CD14-positive monocyte (primary cell): Measurements from ENCODE around the gene MYORG. TPM values are rescaled to one million over a fixed set of nuclear protein-coding genes. Genes with fewer than 3 reads are reported as not detected.

Experiments
- DNase-seq, 3 donors: peaks; one replicate each; pipeline ENCODE4 v3.0.0-alpha.2; 2011 to 2022
- H2AFZ ChIP-seq: 2 replicates; pipeline ENCODE4 v1.6.0; 2012; ENCODE audit warnings: mild to moderate bottlenecking, low read depth, low read length, inconsistent platforms; ENCODE audit not compliant: insufficient read depth, poor library complexity, severe bottlenecking
- H3K27ac ChIP-seq, 2 donors: 1 replicate in 1 of 2; 2 replicates in 1 of 2; pipeline ENCODE4 v1.5.1; 2012 to 2013; ENCODE audit warnings: low read length in 2 of 2, control low read depth in 1 of 2, inconsistent platforms in 1 of 2, low read depth in 1 of 2, mild to moderate bottlenecking in 1 of 2
- H3K27me3 ChIP-seq, 2 donors: one replicate each; pipeline versions ENCODE4 v1.6.0 to v1.6.1; 2011 to 2013; ENCODE audit warnings: low read length in 2 of 2; ENCODE audit not compliant: control insufficient read depth in 2 of 2, insufficient read depth in 2 of 2
- H3K36me3 ChIP-seq, 2 donors: replicated peaks in 1 of 2; 1 replicate in 1 of 2; 2 replicates in 1 of 2; pipeline versions ENCODE4 v1.5.1 to v1.6.1; 2012 to 2013; ENCODE audit warnings: low read length in 2 of 2, control low read depth in 1 of 2, inconsistent platforms in 1 of 2, mild to moderate bottlenecking in 1 of 2; ENCODE audit not compliant: insufficient read depth in 2 of 2, control insufficient read depth in 1 of 2
- H3K4me1 ChIP-seq, 2 donors: 1 replicate in 1 of 2; 2 replicates in 1 of 2; pipeline versions ENCODE4 v1.5.1 to v1.6.1; 2012 to 2013; ENCODE audit warnings: low read length in 2 of 2, control low read depth in 1 of 2, inconsistent platforms in 1 of 2, mild to moderate bottlenecking in 1 of 2, moderate library complexity in 1 of 2; ENCODE audit not compliant: insufficient read depth in 2 of 2, control insufficient read depth in 1 of 2
- H3K4me2 ChIP-seq: replicated peaks from 2 replicates; pipeline ENCODE3; 2012; ENCODE audit warnings: low read length, moderate library complexity, mild to moderate bottlenecking; ENCODE audit not compliant: poor library complexity, severe bottlenecking; ENCODE audit errors: extremely low read depth
- H3K4me3 ChIP-seq, 3 experiments: fragments of 200-600 bp in 1 of 3; sonication (generic) in 1 of 3; replicated peaks in 1 of 3; 1 replicate in 2 of 3; 2 replicates in 1 of 3; pipeline ENCODE4 v1.5.1; 2011 to 2013; ENCODE audit warnings: low read length in 3 of 3, mild to moderate bottlenecking in 3 of 3, control low read depth in 2 of 3, low read depth in 2 of 3, inconsistent platforms in 1 of 3, moderate library complexity in 1 of 3
- H3K79me2 ChIP-seq: 2 replicates; pipeline ENCODE4 v1.6.0; 2012; ENCODE audit warnings: mild to moderate bottlenecking, control low read depth, inconsistent platforms, low read length, moderate library complexity; ENCODE audit not compliant: insufficient read depth
- H3K9ac ChIP-seq: 2 replicates; pipeline ENCODE4 v1.6.0; 2017; ENCODE audit warnings: low read length, mild to moderate bottlenecking; ENCODE audit not compliant: insufficient read depth, poor library complexity, severe bottlenecking
- H3K9me3 ChIP-seq, 2 donors: replicated peaks in 1 of 2; 1 replicate in 1 of 2; 2 replicates in 1 of 2; pipeline versions ENCODE4 v1.5.1 to v1.6.1; 2012 to 2013; ENCODE audit warnings: low read length in 2 of 2, control low read depth in 1 of 2; ENCODE audit not compliant: control insufficient read depth in 1 of 2, insufficient read depth in 1 of 2
- H4K20me1 ChIP-seq: 2 replicates; pipeline ENCODE4 v1.6.0; 2012; ENCODE audit warnings: mild to moderate bottlenecking, low read length, control low read depth, moderate library complexity; ENCODE audit not compliant: insufficient read depth
- H3K27ac Mint-ChIP-seq, 7 donors: one replicate each; pipeline ENCODE4 v1.8.0; 2020; ENCODE audit warnings: mild to moderate bottlenecking in 7 of 7, mixed read lengths in 7 of 7, moderate library complexity in 6 of 7, inconsistent platforms in 2 of 7
- H3K27me3 Mint-ChIP-seq, 3 donors: one replicate each; pipeline ENCODE4 v1.8.0; 2021 to 2022; ENCODE audit warnings: low read depth in 3 of 3, mild to moderate bottlenecking in 3 of 3, mixed read lengths in 3 of 3, moderate library complexity in 3 of 3, inconsistent platforms in 1 of 3
- H3K36me3 Mint-ChIP-seq, 2 donors: one replicate each; pipeline ENCODE4 v1.8.0; 2020; ENCODE audit warnings: mixed read lengths in 2 of 2, inconsistent platforms in 1 of 2, mild to moderate bottlenecking in 1 of 2
- H3K4me1 Mint-ChIP-seq: one replicate; pipeline ENCODE4 v1.8.0; 2020; ENCODE audit warnings: mild to moderate bottlenecking, mixed read lengths
- H3K4me3 Mint-ChIP-seq, 2 donors: one replicate each; pipeline ENCODE4 v1.8.0; 2020; ENCODE audit warnings: mild to moderate bottlenecking in 2 of 2, mixed read lengths in 2 of 2, moderate library complexity in 1 of 2
- H3K9me3 Mint-ChIP-seq, 7 donors: one replicate each; pipeline ENCODE4 v1.8.0; 2020 to 2022; ENCODE audit warnings: mixed read lengths in 7 of 7, mild to moderate bottlenecking in 6 of 7, moderate library complexity in 6 of 7, inconsistent platforms in 2 of 7
- CTCF ChIP-seq: fragments of 200-600 bp; IDR thresholded peaks from one replicate; pipeline ENCODE4 v1.8.0; 2022; ENCODE audit warnings: antibody characterized with exemption, mild to moderate bottlenecking
- WGBS: methylation state at CpG from one replicate; pipeline ENCODE4 v1.1.5; 2013; ENCODE audit warnings: missing lambda C conversion rate; ENCODE audit not compliant: insufficient coverage; 5-methylcytosine and 5-hydroxymethylcytosine counted together
- intact Hi-C, 2 donors: fragments of 100-400 bp; cut with micrococcal nuclease; formaldehyde crosslinking; loops; one replicate each; pipeline versions ENCODE4 v1.15.0 to v1.15.1; 2023
- polyA plus RNA-seq, 3 donors: library from polyadenylated mRNA; depleted of rRNA in 1 of 3; unstranded in 2 of 3; stranded (reverse) in 1 of 3; fragments of 300-500 nt in 2 of 3; fragments of >200 nt in 1 of 3; fragmentation: Illumina TruSeq in 2 of 3; gene quantifications; 1 replicate in 2 of 3; 2 replicates in 1 of 3; pipeline ENCODE4 v1.2.3, GENCODE V29; 2012 to 2021

MYORG gene
- polyA plus RNA-seq, 3 donors, result 0.01 to 0.05 TPM; not detected in 1

- no peak overlapping the region for H3K27ac Mint-ChIP-seq
- no peaks in the 10 kb centered on the region for H3K36me3 Mint-ChIP-seq
- H3K4me1 Mint-ChIP-seq, result peaks cover 4% of the 10 kb centered on the region
- no peak for DNase-seq
- Histone ChIP-seq H3K36me3 (no peaks in the 10 kb centered on the region), H3K79me2 (no peaks in the 10 kb centered on the region), H4K20me1 (no peaks in the 10 kb centered on the region), H3K4me1 (no peaks in the 10 kb centered on the region), H3K9me3 (no peaks in the 10 kb centered on the region), H3K9ac (no peak overlapping the region), H3K4me2 (no peak overlapping the region), H3K27me3 (peaks cover 0 to 16% of the 10 kb centered on the region in 2 donors), H3K4me3 (no peak overlapping the region), H3K27ac (no peak overlapping the region), H2AFZ (no peak overlapping the region)
- H3K27me3 Mint-ChIP-seq, result peaks cover 22 to 26% (median 24%) of the 10 kb centered on the region in 3 donors
- intact Hi-C loops, result no loop called here
- TF ChIP-seq CTCF, result no peak
- H3K4me3 Mint-ChIP-seq, result no peak overlapping the region
- no CpG with 5 or more reads among the region's 4 CpGs for WGBS
- H3K9me3 Mint-ChIP-seq, result no peaks in the 10 kb centered on the region
These were observed 10.5 kb upstream of the MYORG start for GRCh38 chr9:34387239-34387638.

- H3K27ac ChIP-seq, result no peak overlapping the region
- WGBS, result 80% methylated on average over 2 of the region's 3 CpGs
- DNase-seq, result no peak
- H3K36me3 ChIP-seq, result no peaks in the 10 kb centered on the region
- no peak overlapping the region for H3K4me3 Mint-ChIP-seq
- H3K4me1 ChIP-seq, result no peaks in the 10 kb centered on the region
- peaks cover 5% of the 10 kb centered on the region for H3K4me1 Mint-ChIP-seq
- H2AFZ ChIP-seq, result no peak overlapping the region
- H3K9ac ChIP-seq, result no peak overlapping the region
- no peaks in the 10 kb centered on the region for H3K9me3 Mint-ChIP-seq
- no peaks in the 10 kb centered on the region for H3K79me2 ChIP-seq
- intact Hi-C loops, result no loop called here
- no peak overlapping the region for H3K4me2 ChIP-seq
- no peaks in the 10 kb centered on the region for H3K36me3 Mint-ChIP-seq
- H3K27ac Mint-ChIP-seq, result no peak overlapping the region
- no peaks in the 10 kb centered on the region for H3K9me3 ChIP-seq
- TF ChIP-seq CTCF, result no peak
- H3K27me3 Mint-ChIP-seq, result peaks cover 25 to 27% (median 26%) of the 10 kb centered on the region in 3 donors
- no peak overlapping the region for H3K4me3 ChIP-seq
- peaks cover 0 to 20% of the 10 kb centered on the region in 2 donors for H3K27me3 ChIP-seq
- no peaks in the 10 kb centered on the region for H4K20me1 ChIP-seq
These were observed 10.0 kb upstream of the MYORG start for GRCh38 chr9:34386656-34387055.
